Measurements from ENCODE around the gene NRIP1.

Gene NRIP1

GRCh38 chr21:14913638-14914037 lies 151.2 kb downstream of the NRIP1 start:
- DNase-seq, result no peak

- no peak for DNase-seq
Measured at GRCh38 chr21:14911351-14911750, 153.4 kb downstream of the NRIP1 start.
